H1 (cell line): ENCODE results near the gene PNLDC1. TPM values are rescaled to one million over a fixed set of nuclear protein-coding genes. Genes with fewer than 3 reads are reported as not detected.

Source experiments
- CTCF ChIA-PET: fragments of 300-600 bp; sonication (Branson Sonifier 250); formaldehyde crosslinking; loops from one replicate; lab custom pipeline; 2021; ENCODE audit not compliant: partially characterized antibody; lab: Charles Lee
- POLR2A ChIA-PET: fragments of 300-600 bp; sonication (Branson Sonifier 250); formaldehyde crosslinking; loops from one replicate; lab custom pipeline; 2021; ENCODE audit warnings: inconsistent platforms; ENCODE audit not compliant: partially characterized antibody; lab: Charles Lee
- DNase-seq, 2 experiments: peaks; one replicate each; pipeline versions ENCODE4 v3.0.0 to v3.0.0-alpha.2; 2010 to 2022; ENCODE audit warnings: low spot score in 2 of 2, low read depth in 1 of 2, mixed read lengths in 1 of 2
- FAIRE-seq: peaks from 2 replicates; lab custom pipeline; 2011; peaks lifted over from hg19 to GRCh38; lab: Jason Lieb, UNC
- H2AFZ ChIP-seq: 2 replicates; pipeline ENCODE4 v1.8.1; 2012; ENCODE audit warnings: low read length, inconsistent platforms
- H2AK5ac ChIP-seq: 2 replicates; pipeline ENCODE4 v1.6.1; 2013; ENCODE audit warnings: low read depth, low read length
- H2BK120ac ChIP-seq: replicated peaks from 2 replicates; pipeline ENCODE3; 2013; ENCODE audit warnings: low read depth, low read length, inconsistent platforms
- H2BK12ac ChIP-seq: 2 replicates; pipeline ENCODE4 v1.6.1; 2013; ENCODE audit warnings: low read depth, low read length
- H2BK15ac ChIP-seq: 2 replicates; pipeline ENCODE4 v1.6.1; 2013; ENCODE audit warnings: low read length
- H2BK20ac ChIP-seq: 2 replicates; pipeline ENCODE4 v1.6.1; 2013; ENCODE audit warnings: low read length
- H2BK5ac ChIP-seq: 2 replicates; pipeline ENCODE4 v1.6.1; 2013; ENCODE audit warnings: low read depth, low read length
- H3K14ac ChIP-seq: 2 replicates; pipeline ENCODE4 v1.6.1; 2013; ENCODE audit warnings: inconsistent platforms; ENCODE audit not compliant: insufficient read length
- H3K18ac ChIP-seq: 2 replicates; pipeline ENCODE4 v1.6.1; 2013; ENCODE audit warnings: low read length; ENCODE audit errors: extremely low read depth
- H3K23ac ChIP-seq: 2 replicates; pipeline ENCODE4 v1.6.1; 2013; ENCODE audit warnings: inconsistent platforms; ENCODE audit not compliant: insufficient read length
- H3K23me2 ChIP-seq: 2 replicates; pipeline ENCODE4 v1.6.1; 2013; ENCODE audit warnings: low read depth, low read length
- H3K27ac ChIP-seq: 2 replicates; pipeline ENCODE4 v1.6.1; 2011; ENCODE audit warnings: low read depth, low read length, inconsistent platforms
- H3K27me3 ChIP-seq, 4 experiments: replicated peaks in 1 of 4; 1 replicate in 1 of 4; 2 replicates in 3 of 4; pipeline versions ENCODE4 v1.6.1 to v1.8.1; 2011 to 2013; ENCODE audit warnings: low read length in 3 of 4, mild to moderate bottlenecking in 3 of 4, inconsistent platforms in 2 of 4, mixed read lengths in 2 of 4, moderate library complexity in 1 of 4; ENCODE audit not compliant: control insufficient read depth in 3 of 4, insufficient read depth in 3 of 4; ENCODE audit errors: extremely low read depth in 1 of 4
- H3K36me3 ChIP-seq, 4 experiments: 2 replicates each; pipeline versions ENCODE4 v1.6.1 to v1.8.1; 2011 to 2013; ENCODE audit warnings: mild to moderate bottlenecking in 4 of 4, low read length in 3 of 4, moderate library complexity in 2 of 4, control low read depth in 1 of 4, inconsistent platforms in 1 of 4; ENCODE audit not compliant: insufficient read depth in 4 of 4, control insufficient read depth in 2 of 4
- H3K4ac ChIP-seq: replicated peaks from 2 replicates; pipeline ENCODE3; 2013; ENCODE audit warnings: low read length, low read depth, mixed read lengths, inconsistent platforms; ENCODE audit not compliant: insufficient read length
- H3K4me1 ChIP-seq, 4 experiments: replicated peaks in 1 of 4; 1 replicate in 1 of 4; 2 replicates in 3 of 4; pipeline versions ENCODE4 v1.6.1 to v1.8.1; 2011 to 2013; ENCODE audit warnings: low read length in 3 of 4, inconsistent platforms in 2 of 4, mixed read lengths in 1 of 4; ENCODE audit not compliant: insufficient read depth in 4 of 4, control insufficient read depth in 3 of 4
- H3K4me2 ChIP-seq, 2 experiments: 2 replicates each; pipeline versions ENCODE4 v1.6.1 to v1.8.1; 2011 to 2013; ENCODE audit warnings: low read depth in 2 of 2, low read length in 2 of 2, control low read depth in 1 of 2, inconsistent platforms in 1 of 2, mild to moderate bottlenecking in 1 of 2; ENCODE audit not compliant: insufficient read depth in 1 of 2
- H3K4me3 ChIP-seq, 4 experiments: fragments of 200-600, 300-600 bp in 1 of 4; sonication (generic), shearing (Covaris generic), sonication (Bioruptor Twin) in 1 of 4; 2 replicates each; pipeline versions ENCODE4 v1.5.1 to v1.8.1; 2011 to 2016; ENCODE audit warnings: low read length in 4 of 4, low read depth in 3 of 4, control low read depth in 2 of 4, inconsistent platforms in 2 of 4, mild to moderate bottlenecking in 2 of 4, mixed read lengths in 1 of 4, moderate library complexity in 1 of 4; ENCODE audit not compliant: insufficient read depth in 2 of 4; ENCODE audit errors: extremely low read depth in 1 of 4
- H3K56ac ChIP-seq: replicated peaks from 2 replicates; pipeline ENCODE3; 2013; ENCODE audit warnings: low read depth, mild to moderate bottlenecking, mixed read lengths, low read length, inconsistent platforms; ENCODE audit not compliant: insufficient read length
- H3K79me1 ChIP-seq: 2 replicates; pipeline ENCODE4 v1.6.1; 2013; ENCODE audit warnings: low read depth, low read length, control low read depth
- H3K79me2 ChIP-seq, 2 experiments: 2 replicates each; pipeline versions ENCODE4 v1.6.1 to v1.8.1; 2012 to 2013; ENCODE audit warnings: low read length in 2 of 2, mild to moderate bottlenecking in 2 of 2, inconsistent platforms in 1 of 2; ENCODE audit not compliant: insufficient read depth in 2 of 2, control insufficient read depth in 1 of 2
- H3K9ac ChIP-seq, 4 experiments: replicated peaks in 1 of 4; 1 replicate in 1 of 4; 2 replicates in 3 of 4; pipeline versions ENCODE4 v1.6.1 to v1.8.1; 2011 to 2013; ENCODE audit warnings: low read depth in 3 of 4, low read length in 3 of 4, control low read depth in 2 of 4, mild to moderate bottlenecking in 2 of 4, moderate library complexity in 2 of 4, inconsistent platforms in 1 of 4; ENCODE audit errors: extremely low read depth in 1 of 4
- H3K9me3 ChIP-seq, 2 experiments: 2 replicates each; pipeline versions ENCODE4 v1.6.1 to v1.8.1; 2012 to 2013; ENCODE audit warnings: mild to moderate bottlenecking in 2 of 2, moderate library complexity in 2 of 2, control low read depth in 1 of 2, inconsistent platforms in 1 of 2, low read depth in 1 of 2, low read length in 1 of 2, mixed read lengths in 1 of 2; ENCODE audit not compliant: insufficient read depth in 2 of 2
- H4K20me1 ChIP-seq, 2 experiments: replicated peaks in 1 of 2; 2 replicates each; pipeline versions ENCODE3 to v1.8.1; 2011 to 2013; ENCODE audit warnings: inconsistent platforms in 2 of 2, low read length in 2 of 2, mild to moderate bottlenecking in 1 of 2; ENCODE audit not compliant: insufficient read depth in 2 of 2, control insufficient read depth in 1 of 2
- H4K5ac ChIP-seq: 2 replicates; pipeline ENCODE4 v1.6.1; 2013; ENCODE audit warnings: low read length, low read depth, mixed read lengths, inconsistent platforms; ENCODE audit not compliant: insufficient read length
- H4K8ac ChIP-seq: 2 replicates; pipeline ENCODE4 v1.8.0; 2013; ENCODE audit warnings: mild to moderate bottlenecking, moderate library complexity, low read length, inconsistent platforms; ENCODE audit not compliant: insufficient read depth; ENCODE audit errors: extremely low read depth
- H4K91ac ChIP-seq: replicated peaks from 2 replicates; pipeline ENCODE3; 2013; ENCODE audit warnings: low read length, mixed read lengths, inconsistent platforms; ENCODE audit not compliant: insufficient read length
- ATF3 ChIP-seq: IDR thresholded peaks from 2 replicates; pipeline ENCODE4 v1.6.1; 2011; ENCODE audit warnings: low read depth, mild to moderate bottlenecking, low read length; ENCODE audit not compliant: insufficient read depth
- CHD1 ChIP-seq: IDR thresholded peaks from 2 replicates; pipeline ENCODE4 v1.6.1; 2012; ENCODE audit warnings: low read depth, low read length, improper control_type of control experiment
- CREB1 ChIP-seq: IDR thresholded peaks from 2 replicates; pipeline ENCODE4 v1.6.1; 2012; ENCODE audit warnings: inconsistent platforms
- CTBP2 ChIP-seq: IDR thresholded peaks from 2 replicates; pipeline ENCODE4 v1.7.0; 2011; ENCODE audit warnings: borderline replicate concordance, mild to moderate bottlenecking, moderate library complexity, mixed read lengths, low read length; ENCODE audit not compliant: insufficient read depth, insufficient read length
- EGR1 ChIP-seq: IDR thresholded peaks from 2 replicates; pipeline ENCODE4 v1.6.1; 2011; ENCODE audit warnings: low read depth, low read length, borderline replicate concordance
- HDAC6 ChIP-seq: IDR thresholded peaks from one replicate; pipeline ENCODE4 v1.7.1; 2012; ENCODE audit warnings: low read depth, mild to moderate bottlenecking, inconsistent platforms, low read length, moderate library complexity
- KDM1A ChIP-seq: fragments of 200-600, 300-600 bp; sonication (generic); IDR thresholded peaks from 2 replicates; pipeline ENCODE4 v1.7.1; 2016; ENCODE audit warnings: mild to moderate bottlenecking, low read length, borderline replicate concordance
- NANOG ChIP-seq: IDR thresholded peaks from 2 replicates; pipeline ENCODE4 v1.6.1; 2011; ENCODE audit warnings: low read length, low read depth, mild to moderate bottlenecking, inconsistent platforms; ENCODE audit not compliant: insufficient read depth, poor library complexity, severe bottlenecking
- POLR2A ChIP-seq, 2 experiments: IDR thresholded peaks; 1 replicate in 1 of 2; 2 replicates in 1 of 2; pipeline ENCODE4 v1.6.1; 2011; ENCODE audit warnings: low read depth in 2 of 2, low read length in 2 of 2, mild to moderate bottlenecking in 2 of 2; ENCODE audit errors: control extremely low read depth in 1 of 2
- RAD21 ChIP-seq, 2 experiments: IDR thresholded peaks in 1 of 2; conservative IDR thresholded peaks in 1 of 2; 2 replicates each; pipeline ENCODE4 v1.6.1; 2011; ENCODE audit warnings: low read depth in 2 of 2, low read length in 2 of 2, improper control_type of control experiment in 1 of 2, inconsistent platforms in 1 of 2, mild to moderate bottlenecking in 1 of 2, moderate library complexity in 1 of 2
- RBBP5 ChIP-seq: IDR thresholded peaks from 2 replicates; pipeline ENCODE4 v1.7.1; 2012; ENCODE audit warnings: low read depth, mild to moderate bottlenecking, inconsistent platforms, low read length, moderate library complexity, borderline replicate concordance
- SRF ChIP-seq: IDR thresholded peaks from 2 replicates; pipeline ENCODE4 v1.6.1; 2011; ENCODE audit warnings: mild to moderate bottlenecking, low read depth, low read length, moderate library complexity
- TAF1 ChIP-seq: IDR thresholded peaks from 2 replicates; pipeline ENCODE4 v1.6.1; 2011; ENCODE audit warnings: mild to moderate bottlenecking, low read depth, low read length
- TAF7 ChIP-seq: optimal IDR thresholded peaks from 2 replicates; pipeline ENCODE3; 2011; ENCODE audit warnings: low read depth, mild to moderate bottlenecking, inconsistent platforms, low read length, moderate library complexity, borderline replicate concordance
- WGBS, 2 experiments: shearing (Covaris generic) in 1 of 2; methylation state at CpG; one replicate each; pipeline versions ENCODE4 v1.1.6 to v1.1.7; 2013 to 2015; ENCODE audit warnings: low lambda C conversion rate in 2 of 2, mixed read lengths in 2 of 2, inconsistent platforms in 1 of 2, low coverage in 1 of 2, missing lambda C conversion rate in 1 of 2; ENCODE audit not compliant: insufficient replicate concordance in 2 of 2, insufficient coverage in 1 of 2, insufficient read length in 1 of 2; ENCODE audit errors: extremely low coverage in 1 of 2, missing lambda C conversion rate in 1 of 2; 5-methylcytosine and 5-hydroxymethylcytosine counted together
- polyA plus RNA-seq, 7 experiments: library from polyadenylated mRNA; depleted of rRNA in 3 of 7; stranded (reverse) in 5 of 7; unstranded in 2 of 7; fragments of >200 nt in 5 of 7; fragments of 200-250 nt in 2 of 7; gene quantifications; 1 replicate in 5 of 7; 2 replicates in 1 of 7; 4 replicates in 1 of 7; pipeline versions ENCODE4 v1.2.1 to v1.2.3, GENCODE V29; 2011 to 2013; ENCODE audit warnings: missing spikeins in 2 of 7, mixed read lengths in 2 of 7
- total RNA-seq: library from RNA; stranded (reverse); fragmentation: NEBNext Ultra II Directional; extraction: Animal tissue kit (Norgen Biotek cat#: 25700); gene quantifications from 2 replicates; pipeline ENCODE4 v1.2.1, GENCODE V29; 2021

The PNLDC1 gene
- total and polyA plus RNA-seq, 2 of the 8 experiments (the other 6 are each of a cell fraction or from before 2014, with no cell fraction given) = 0.15 to 0.34 TPM

GRCh38 chr6:159858259-159858658 is 58.2 kb downstream of the PNLDC1 start:
- DNase-seq (no peak), FAIRE-seq (no peak)
- ChIA-PET CTCF (interaction anchor here (1.0 kb wide), 1 partner anchor 92 kb away, joined by 3 read pairs; no protein-coding TSS in a partner anchor), POLR2A (no interaction called here)
- Histone ChIP-seq H3K27ac (no peak overlapping the region), H3K56ac (no peak overlapping the region), H3K36me3 (no peaks in the 10 kb centered on the region), H2BK5ac (no peak overlapping the region), H4K8ac (no peak overlapping the region), H3K14ac (no peak overlapping the region), H4K20me1 (no peaks in the 10 kb centered on the region), H3K4ac (no peak overlapping the region), H2BK15ac (no peak overlapping the region), H4K5ac (no peak overlapping the region), H2AK5ac (0 out of 2 replicates have a peak overlapping the region, but pooled peaks have one; percentile 13), H2AFZ (no peak overlapping the region), H2BK20ac (no peak overlapping the region), H3K79me1 (no peaks in the 10 kb centered on the region), H3K9ac (no peak overlapping the region), H4K91ac (no peak overlapping the region), H3K4me1 (no peaks in the 10 kb centered on the region), H2BK120ac (no peak overlapping the region), H3K9me3 (no peaks in the 10 kb centered on the region), H3K18ac (no peak overlapping the region), H2BK12ac (no peak overlapping the region), H3K4me2 (no peak overlapping the region), H3K23ac (no peak overlapping the region), H3K23me2 (no peaks in the 10 kb centered on the region), H3K4me3 (no peak overlapping the region), H3K79me2 (no peaks in the 10 kb centered on the region), H3K27me3 (no peaks in the 10 kb centered on the region)
- TF ChIP-seq ATF3 = no peak
- TF ChIP-seq TAF1 = no peak
- TF ChIP-seq RBBP5 = no peak
- no peak for TF ChIP-seq CHD1
- TF ChIP-seq CREB1 = no peak
- no peak for TF ChIP-seq HDAC6
- TF ChIP-seq KDM1A = no peak
- TF ChIP-seq RAD21 (IDR thresholded peaks at IDR 0.05 in 1 of 2, conservative IDR thresholded peaks at IDR 0.05 in 1 of 2; ENCODE audit: low read depth in 2 of 2, low read length in 2 of 2) = no peak
- TF ChIP-seq TAF7 = no peak
- TF ChIP-seq EGR1 = no peak
- no peak for TF ChIP-seq NANOG
- TF ChIP-seq POLR2A (IDR thresholded peaks at IDR 0.05; ENCODE audit: control extremely low read depth in 1 of 2, low read depth in 2 of 2, low read length in 2 of 2) = no peak
- no peak for TF ChIP-seq CTBP2
- TF ChIP-seq SRF = no peak
- 92% methylated on average over 1 of the region's 1 CpG; no CpG with 5 or more reads in 1 of the 2 experiments for WGBS, 2 experiments
